ENCODE measurements around the gene SCAMP1. TPM values are rescaled to one million over a fixed set of nuclear protein-coding genes. Genes with fewer than 3 reads are reported as not detected.

The SCAMP1 gene
- polyA plus RNA-seq, 1 of the 3 experiments (the other 2 are of a cell fraction) = 11.5 TPM

DNA sequence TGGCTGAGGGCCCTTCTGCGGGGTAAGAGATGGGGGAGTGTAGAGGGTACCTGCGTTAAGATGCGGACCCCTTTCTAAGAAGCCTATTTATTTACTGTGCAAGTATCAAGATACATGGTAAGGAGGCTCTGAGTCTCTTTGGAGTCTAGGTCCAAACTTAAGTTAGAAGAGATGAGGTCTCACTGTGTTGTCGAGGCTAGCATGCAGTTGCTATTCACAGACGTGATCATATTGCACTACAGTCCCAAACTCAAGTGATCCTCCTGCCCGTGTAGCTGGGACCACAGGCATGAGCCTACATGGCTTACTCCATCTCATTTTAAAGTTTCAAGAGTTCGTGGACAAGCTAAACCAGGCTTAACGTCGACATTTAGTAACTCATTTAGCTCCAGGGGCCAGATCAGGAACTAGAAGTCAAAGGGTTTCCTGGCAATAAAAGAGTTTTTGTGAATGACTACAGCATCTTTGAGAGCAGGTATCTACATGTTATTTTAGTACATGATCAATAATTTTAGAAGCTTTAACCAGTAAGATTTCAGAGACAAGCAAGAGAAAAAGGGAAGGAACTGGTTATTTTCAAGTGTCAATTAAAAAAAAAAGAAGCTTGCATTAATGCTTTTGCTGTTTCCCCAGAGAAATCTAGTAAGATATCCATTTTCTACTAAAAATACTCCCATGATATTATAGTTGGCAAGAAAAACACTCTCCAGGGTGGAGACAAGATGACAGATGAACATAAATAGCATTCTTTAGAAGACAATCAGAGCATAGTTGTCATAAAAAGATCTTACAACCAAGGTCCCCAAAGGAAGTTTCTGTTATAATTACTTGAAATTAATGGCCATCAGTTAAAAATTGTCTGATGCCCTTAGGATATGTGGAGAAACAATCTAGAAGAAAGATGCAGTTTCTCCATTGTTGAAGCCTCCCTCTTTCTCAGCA lies 141.3 kb downstream of the SCAMP1 start:
- H3K9me2 ChIP-seq = no peaks in the 10 kb centered on the region
- H3F3A ChIP-seq (replicated peaks; ENCODE audit: insufficient read depth) = peaks cover 40% of the 10 kb centered on the region
- WGBS (ENCODE audit: low lambda C conversion rate) = 81% methylated on average over 9 of the region's 9 CpGs
- peaks cover 50 to 59% of the 10 kb centered on the region in 2 experiments for H3K4me1 ChIP-seq (ENCODE audit: control insufficient read depth in 1 of 2, insufficient read depth in 2 of 2, low read depth in 1 of 2, low read length in 1 of 2)
- no peaks in the 10 kb centered on the region for H3K27me3 ChIP-seq (ENCODE audit: insufficient read depth)
- peak overlapping the region; percentile 70 for H3K9ac ChIP-seq
- no peaks in the 10 kb centered on the region for H4K20me1 ChIP-seq (ENCODE audit: insufficient read depth)
- H3K79me2 ChIP-seq (ENCODE audit: insufficient read depth) = peaks cover 89% of the 10 kb centered on the region
- H3K4me2 ChIP-seq = peak overlapping the region; percentile 51
- no peak overlapping the region for H3K4me3 ChIP-seq (ENCODE audit: low read depth in 2 of 2, low read length in 1 of 2)
- ChIA-PET POLR2A (no interaction called here), CTCF (no interaction called here)
- H3K36me3 ChIP-seq (replicated peaks in 1 of 2; ENCODE audit: control insufficient read depth in 1 of 2, insufficient read depth in 2 of 2, low read length in 1 of 2) = peaks cover 0 to 13% of the 10 kb centered on the region in 2 experiments
- TF ChIP-seq FOSL2 (IDR thresholded peaks at IDR 0.05; ENCODE audit: borderline replicate concordance, low read depth) = peak; percentile 26; the same call in 1 of the 2 replicates
- TF ChIP-seq, protein P1, sequence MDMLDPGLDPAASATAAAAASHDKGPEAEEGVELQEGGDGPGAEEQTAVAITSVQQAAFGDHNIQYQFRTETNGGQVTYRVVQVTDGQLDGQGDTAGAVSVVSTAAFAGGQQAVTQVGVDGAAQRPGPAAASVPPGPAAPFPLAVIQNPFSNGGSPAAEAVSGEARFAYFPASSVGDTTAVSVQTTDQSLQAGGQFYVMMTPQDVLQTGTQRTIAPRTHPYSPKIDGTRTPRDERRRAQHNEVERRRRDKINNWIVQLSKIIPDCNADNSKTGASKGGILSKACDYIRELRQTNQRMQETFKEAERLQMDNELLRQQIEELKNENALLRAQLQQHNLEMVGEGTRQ (IDR thresholded peaks at IDR 0.05; ENCODE audit: borderline replicate concordance, low read depth, low read length) = no peak
- no peak for TF ChIP-seq IRF3 (IDR thresholded peaks at IDR 0.05; ENCODE audit: low read depth, low read length)
- TF ChIP-seq EP300 (IDR thresholded peaks at IDR 0.05; ENCODE audit: borderline replicate concordance in 1 of 2, low read depth in 1 of 2, low read length in 1 of 2) = peak in 1 of 2 experiments; percentile 62; a peak in 1 of 4 replicates
- TF ChIP-seq SIN3A (IDR thresholded peaks at IDR 0.05; ENCODE audit: borderline replicate concordance, low read depth, low read length) = no peak
- TF ChIP-seq TEAD4 (IDR thresholded peaks at IDR 0.05; ENCODE audit: borderline replicate concordance, insufficient read depth) = peak; percentile 52; the same call in 1 of the 2 replicates
- no peak for TF ChIP-seq RFX5 (IDR thresholded peaks at IDR 0.05; ENCODE audit: low read length)
- TF ChIP-seq MEF2A (IDR thresholded peaks at IDR 0.05; ENCODE audit: borderline replicate concordance, low read depth) = peak; percentile 81; the same call in 1 of the 2 replicates
- TF ChIP-seq JUND (IDR thresholded peaks at IDR 0.05) = peak; percentile 60
- TF ChIP-seq NFIC (IDR thresholded peaks at IDR 0.05; ENCODE audit: borderline replicate concordance) = peak; percentile 78
- TF ChIP-seq TCF12 (IDR thresholded peaks at IDR 0.05) = peak; percentile 73
- TF ChIP-seq PBX3 (IDR thresholded peaks at IDR 0.05) = peak; percentile 88
- TF ChIP-seq MAX (IDR thresholded peaks at IDR 0.05; ENCODE audit: low read depth) = peak; percentile 45; the same call in 1 of the 2 replicates
- H2AFZ ChIP-seq (ENCODE audit: low read depth) = no peak overlapping the region
- peak overlapping the region; percentile 76 to 99 for H3K27ac ChIP-seq (ENCODE audit: low read depth in 2 of 2, low read length in 1 of 2)
- DNase-seq = no peak
- H3K9me3 ChIP-seq = no peaks in the 10 kb centered on the region
